Hematopoietic multipotent progenitor cell treated with erythropoietin and hydrocortisone succinate and interleukin-3 and kit ligand, for 15 days (in vitro differentiated cells): Measurements from ENCODE around the gene MORC1.

Experiments
- DNase-seq: peaks from one replicate; pipeline ENCODE4 v3.0.0-alpha.2; 2015; ENCODE audit warnings: low spot score

Gene MORC1

GRCh38 chr3:109033000-109033660 lies 84.8 kb downstream of the MORC1 start:
- no peak for DNase-seq

GRCh38 chr3:109028753-109029152 lies 89.2 kb downstream of the MORC1 start:
- no peak for DNase-seq

GRCh38 chr3:109026821-109027220 lies 91.1 kb downstream of the MORC1 start:
- DNase-seq: no peak

GRCh38 chr3:109025896-109026295 lies 92.0 kb downstream of the MORC1 start:
- no peak for DNase-seq

GRCh38 chr3:109023656-109024254 lies 94.2 kb downstream of the MORC1 start:
- DNase-seq: peak; percentile 37

- DNase-seq: no peak
Measured at GRCh38 chr3:109023167-109023566, 94.8 kb downstream of the MORC1 start.

GRCh38 chr3:109021556-109021955 lies 96.4 kb downstream of the MORC1 start:
- no peak for DNase-seq

- no peak for DNase-seq
Measured at GRCh38 chr3:109018828-109019227, 99.1 kb downstream of the MORC1 start.

GRCh38 chr3:109005443-109005842 lies 112.5 kb downstream of the MORC1 start:
- DNase-seq: no peak

GRCh38 chr3:108998436-108998835 lies 119.5 kb downstream of the MORC1 start:
- no peak for DNase-seq

GRCh38 chr3:108985844-108986243 lies 132.1 kb downstream of the MORC1 start:
- no peak for DNase-seq

GRCh38 chr3:108983051-108983450 lies 134.9 kb downstream of the MORC1 start:
- DNase-seq: no peak

- DNase-seq: no peak
Measured at GRCh38 chr3:108976058-108976457, 141.9 kb downstream of the MORC1 start.

- DNase-seq: no peak
Measured at GRCh38 chr3:108973019-108973418, 144.9 kb downstream of the MORC1 start.

- DNase-seq: no peak
Measured at GRCh38 chr3:108972482-108972881, 145.5 kb downstream of the MORC1 start.

GRCh38 chr3:108970561-108970960 lies 147.4 kb downstream of the MORC1 start:
- DNase-seq: no peak

GRCh38 chr3:108966773-108967172 lies 151.2 kb downstream of the MORC1 start:
- DNase-seq: no peak

- DNase-seq: no peak
Measured at GRCh38 chr3:108959017-108959416, 158.9 kb downstream of the MORC1 start.

- DNase-seq: no peak
Measured at GRCh38 chr3:108953700-108954099, 164.2 kb downstream of the MORC1 start, which contains the start of gene GUCA1C. Gene GUCA1C, minus strand, starts transcription at chr3:108953879. Its CDS starts 117 bp downstream, at chr3:108953762.

GRCh38 chr3:108953210-108953609 lies 164.7 kb downstream of the MORC1 start:
- DNase-seq: no peak

- no peak for DNase-seq
Measured at GRCh38 chr3:108951820-108952501, 166.0 kb downstream of the MORC1 start.

- no peak for DNase-seq
Measured at GRCh38 chr3:108947855-108948254, 170.1 kb downstream of the MORC1 start.
